OCI-LY7 (cell line): ENCODE data around the gene PPP1R9A. TPM values are rescaled to one million over a fixed set of nuclear protein-coding genes. Genes with fewer than 3 reads are reported as not detected.

Experiments used
- BruUV-seq: library from RNA; stranded (reverse); fragments of 400-500 nt; replicated peaks from 2 replicates; lab custom pipeline; 2021; lab: Mats Ljungman, UMichigan
- CTCF ChIA-PET: fragments of 300-600 bp; sonication (Branson Sonifier 250); formaldehyde crosslinking; loops from one replicate; lab custom pipeline; 2022; ENCODE audit warnings: antibody characterized with exemption; ENCODE audit not compliant: unreplicated experiment; lab: Charles Lee
- POLR2A ChIA-PET: fragments of 300-600 bp; sonication (Branson Sonifier 250); formaldehyde crosslinking; loops from one replicate; lab custom pipeline; 2022; ENCODE audit warnings: antibody characterized with exemption; lab: Charles Lee
- DNase-seq: peaks from one replicate; pipeline ENCODE4 v3.0.0-alpha.2; 2015; ENCODE audit warnings: low spot score
- H2AFZ ChIP-seq: fragments of 200-600 bp; sonication (generic), shearing (Covaris generic); 2 replicates; pipeline ENCODE4 v1.6.1; 2014; ENCODE audit warnings: mild to moderate bottlenecking, antibody characterized with exemption, low read length, moderate library complexity
- H3K27ac ChIP-seq: fragments of 200-600 bp; sonication (generic); 2 replicates; pipeline ENCODE4 v1.5.1; 2014; ENCODE audit warnings: mixed run types, low read depth, mild to moderate bottlenecking, moderate library complexity, low read length, inconsistent platforms; ENCODE audit not compliant: poor library complexity, severe bottlenecking
- H3K36me3 ChIP-seq: fragments of 200-600 bp; sonication (generic); 2 replicates; pipeline ENCODE4 v1.6.1; 2014; ENCODE audit warnings: mild to moderate bottlenecking, antibody characterized with exemption, low read length, moderate library complexity, mixed read lengths; ENCODE audit not compliant: insufficient read depth
- H3K4me1 ChIP-seq: fragments of 200-600 bp; sonication (generic); 2 replicates; pipeline ENCODE4 v1.5.1; 2014; ENCODE audit warnings: mild to moderate bottlenecking, low read length; ENCODE audit not compliant: insufficient read depth, poor library complexity, severe bottlenecking
- H3K4me2 ChIP-seq: fragments of 200-600 bp; sonication (generic); 2 replicates; pipeline ENCODE4 v1.6.1; 2014; ENCODE audit warnings: mild to moderate bottlenecking, low read length
- H3K4me3 ChIP-seq: fragments of 200-600 bp; sonication (generic); 2 replicates; pipeline ENCODE4 v1.5.1; 2014; ENCODE audit warnings: mild to moderate bottlenecking, low read depth, low read length; ENCODE audit not compliant: poor library complexity, severe bottlenecking
- H3K79me2 ChIP-seq: fragments of 200-600 bp; sonication (generic); 2 replicates; pipeline ENCODE4 v1.6.1; 2016; ENCODE audit warnings: low read depth, mild to moderate bottlenecking, low read length, moderate library complexity, mixed read lengths; ENCODE audit not compliant: insufficient read depth
- H3K9me2 ChIP-seq: fragments of 200-600 bp; sonication (generic); 2 replicates; pipeline ENCODE4 v1.6.1; 2016; ENCODE audit warnings: mild to moderate bottlenecking, low read length, mixed read lengths; ENCODE audit not compliant: insufficient read depth
- H3K9me3 ChIP-seq: fragments of 200-600 bp; sonication (generic); 2 replicates; pipeline ENCODE4 v1.6.1; 2014; ENCODE audit warnings: mild to moderate bottlenecking, mixed run types, low read length, mixed read lengths
- H4K20me1 ChIP-seq: fragments of 200-600 bp; sonication (generic); 2 replicates; pipeline ENCODE4 v1.6.1; 2014; ENCODE audit warnings: mild to moderate bottlenecking, antibody characterized with exemption, low read length, moderate library complexity, mixed read lengths; ENCODE audit not compliant: insufficient read depth
- CTCF ChIP-seq: fragments of 200-600 bp; sonication (generic); conservative IDR thresholded peaks from 2 replicates; pipeline ENCODE4 v1.5.1; 2014; ENCODE audit warnings: mild to moderate bottlenecking, antibody characterized with exemption, low read length, moderate library complexity, mixed read lengths
- EZH2phosphoT487 ChIP-seq: fragments of 200-600 bp; sonication (generic); IDR thresholded peaks from 2 replicates; pipeline ENCODE4 v1.6.1; 2018; ENCODE audit warnings: low read depth, borderline replicate concordance, mild to moderate bottlenecking, mixed run types, antibody characterized with exemption, low read length, moderate library complexity, mixed read lengths
- intact Hi-C: fragments of 100-400 bp; cut with micrococcal nuclease; formaldehyde crosslinking; loops from one replicate; pipeline ENCODE4 v1.10.0; 2022; ENCODE audit not compliant: unreplicated experiment
- total RNA-seq, 2 experiments: library from RNA; depleted of rRNA in 1 of 2; stranded (reverse); fragments of >200 nt in 1 of 2; shearing (Covaris generic) in 1 of 2; gene quantifications; 2 replicates each; pipeline ENCODE4 v1.2.3, GENCODE V29; 2014 to 2022

PPP1R9A gene
- total RNA-seq, 2 experiments from 2014 or later, result not detected

GRCh38 chr7:95286096-95286495 is 378.7 kb downstream of the PPP1R9A start:
- POLR2A ChIA-PET, result interaction anchor here (1.4 kb wide), 1 partner anchor 14 kb away, joined by 6 read pairs; no protein-coding TSS in a partner anchor
- DNase-seq, result no peak
- no peak overlapping the region for H3K4me2 ChIP-seq
- H3K36me3 ChIP-seq, result no peaks in the 10 kb centered on the region
- no peaks in the 10 kb centered on the region for H3K9me3 ChIP-seq
- CTCF ChIA-PET, result no interaction called here
- no peaks in the 10 kb centered on the region for H3K79me2 ChIP-seq
- H3K27ac ChIP-seq, result no peak overlapping the region
- no peaks in the 10 kb centered on the region for H4K20me1 ChIP-seq
- H3K4me3 ChIP-seq, result no peak overlapping the region
- no peak overlapping the region for H2AFZ ChIP-seq
- intact Hi-C loops, result no loop called here
- TF ChIP-seq EZH2phosphoT487, result no peak
- no peak for TF ChIP-seq CTCF
- no peaks in the 10 kb centered on the region for H3K9me2 ChIP-seq
- no TSS peak for BruUV-seq
- H3K4me1 ChIP-seq, result no peaks in the 10 kb centered on the region

- H3K9me2 ChIP-seq, result no peaks in the 10 kb centered on the region
- H3K4me2 ChIP-seq, result no peak overlapping the region
- TF ChIP-seq CTCF (no peak), EZH2phosphoT487 (no peak)
- intact Hi-C loops, result no loop called here
- no peak overlapping the region for H3K4me3 ChIP-seq
- CTCF ChIA-PET, result no interaction called here
- no peaks in the 10 kb centered on the region for H3K9me3 ChIP-seq
- no peaks in the 10 kb centered on the region for H3K79me2 ChIP-seq
- H3K4me1 ChIP-seq, result no peaks in the 10 kb centered on the region
- no peak for DNase-seq
- H4K20me1 ChIP-seq, result no peaks in the 10 kb centered on the region
- no peaks in the 10 kb centered on the region for H3K36me3 ChIP-seq
- no peak overlapping the region for H3K27ac ChIP-seq
- POLR2A ChIA-PET, result no interaction called here
- no peak overlapping the region for H2AFZ ChIP-seq
- no TSS peak for BruUV-seq
Measured at GRCh38 chr7:95290166-95290830, 382.9 kb downstream of the PPP1R9A start.

GRCh38 chr7:95295397-95295796 is 388.0 kb downstream of the PPP1R9A start:
- Histone ChIP-seq H4K20me1 (no peaks in the 10 kb centered on the region), H3K9me2 (no peaks in the 10 kb centered on the region), H3K4me2 (no peak overlapping the region), H3K4me1 (no peaks in the 10 kb centered on the region), H3K27ac (no peak overlapping the region), H3K36me3 (no peaks in the 10 kb centered on the region), H2AFZ (no peak overlapping the region), H3K79me2 (no peaks in the 10 kb centered on the region), H3K9me3 (no peaks in the 10 kb centered on the region), H3K4me3 (no peak overlapping the region)
- ChIA-PET POLR2A (no interaction called here), CTCF (no interaction called here)
- TF ChIP-seq CTCF, result no peak
- TF ChIP-seq EZH2phosphoT487, result no peak
- BruUV-seq, result no TSS peak
- no peak for DNase-seq
- intact Hi-C loops, result no loop called here
